ENCODE data around the gene WDR70.

The WDR70 gene

DNA sequence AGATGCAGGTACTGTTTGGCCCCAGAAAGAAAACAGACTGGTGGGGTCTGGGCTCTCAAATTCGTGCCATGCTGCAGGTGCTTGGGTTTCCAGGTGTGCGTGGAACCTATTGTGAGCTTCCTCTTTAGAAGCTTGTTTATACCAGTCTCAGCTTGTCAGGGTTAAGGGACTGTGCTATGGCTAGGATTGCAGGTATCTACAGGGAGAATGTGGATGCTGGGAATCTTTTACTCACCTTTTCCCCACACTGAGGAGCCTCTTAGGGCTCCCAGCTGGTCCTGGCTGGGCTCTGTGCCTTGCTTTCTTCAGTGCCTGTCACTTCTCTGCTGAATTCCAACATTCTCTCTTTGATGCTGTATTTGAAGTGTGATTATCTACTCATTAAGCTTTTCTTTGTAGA, 111.8 kb downstream of the WDR70 start:
- no peaks in the 10 kb centered on the region for H3K4me1 ChIP-seq (ENCODE audit: control insufficient read depth, insufficient read depth, low read length)

DNA sequence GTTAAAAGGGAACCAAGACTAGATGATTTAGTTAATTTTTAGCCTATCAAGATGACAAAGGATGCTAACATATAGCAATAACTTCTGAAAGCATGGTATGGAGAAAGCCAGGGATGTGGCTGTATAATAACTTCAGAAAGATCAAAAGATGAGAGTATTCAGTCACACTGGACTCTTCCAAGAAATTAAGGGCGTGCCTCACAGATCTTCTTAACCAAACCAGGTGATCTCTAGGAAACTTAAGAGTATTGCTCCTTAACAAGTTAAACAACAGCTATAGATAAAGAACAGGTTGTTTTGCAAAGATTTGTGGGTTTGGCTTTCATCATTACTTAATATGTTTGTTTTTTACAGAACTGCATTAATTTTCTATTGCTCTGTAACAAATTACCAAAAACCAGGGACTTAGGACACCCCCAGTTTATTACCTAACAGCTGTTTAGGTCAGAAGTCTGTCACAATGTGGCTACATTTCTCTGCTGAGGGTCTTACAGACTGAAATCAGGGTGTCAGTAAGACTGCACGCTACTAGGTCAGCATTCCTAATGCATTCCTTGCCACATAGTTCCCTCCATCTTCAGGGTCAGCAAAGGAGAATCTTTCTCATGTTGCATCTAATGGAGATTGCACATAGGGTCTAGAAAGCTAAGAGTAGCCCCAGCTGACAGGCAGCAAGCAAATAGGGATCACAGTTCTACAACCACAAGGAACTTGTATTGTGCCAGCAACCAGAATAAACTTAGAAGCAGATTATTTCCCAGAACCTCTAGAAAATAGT, 113.8 kb downstream of the WDR70 start:
- Histone ChIP-seq H3K27me3 (ENCODE audit: control insufficient read depth in 1 of 2, insufficient read depth in 2 of 2, low read length in 2 of 2) (no peaks in the 10 kb centered on the region), H3K9ac (ENCODE audit: low read length in 2 of 2) (no peak overlapping the region), H3K36me3 (ENCODE audit: control insufficient read depth in 2 of 2, insufficient read depth in 2 of 2, low read length in 2 of 2) (no peaks in the 10 kb centered on the region), H3K27ac (ENCODE audit: low read length) (no peak overlapping the region), H3K4me1 (ENCODE audit: control insufficient read depth, insufficient read depth, low read length) (no peaks in the 10 kb centered on the region), H3K9me3 (ENCODE audit: control insufficient read depth in 2 of 2, low read length in 2 of 2) (no peaks in the 10 kb centered on the region), H3K4me3 (ENCODE audit: low read length in 2 of 2) (no peak overlapping the region)

More for the DNA sequence above, 111.8 kb downstream of the WDR70 start:
- H3K27ac ChIP-seq (ENCODE audit: low read length), result no peak overlapping the region
- no peaks in the 10 kb centered on the region for H3K27me3 ChIP-seq (ENCODE audit: control insufficient read depth in 1 of 2, insufficient read depth in 2 of 2, low read length in 2 of 2)
- no peaks in the 10 kb centered on the region for H3K9me3 ChIP-seq (ENCODE audit: control insufficient read depth in 2 of 2, low read length in 2 of 2)
- no peak overlapping the region for H3K4me3 ChIP-seq (ENCODE audit: low read length in 2 of 2)
- H3K9ac ChIP-seq (ENCODE audit: low read length in 2 of 2), result no peak overlapping the region
- no peaks in the 10 kb centered on the region for H3K36me3 ChIP-seq (ENCODE audit: control insufficient read depth in 2 of 2, insufficient read depth in 2 of 2, low read length in 2 of 2)

DNA sequence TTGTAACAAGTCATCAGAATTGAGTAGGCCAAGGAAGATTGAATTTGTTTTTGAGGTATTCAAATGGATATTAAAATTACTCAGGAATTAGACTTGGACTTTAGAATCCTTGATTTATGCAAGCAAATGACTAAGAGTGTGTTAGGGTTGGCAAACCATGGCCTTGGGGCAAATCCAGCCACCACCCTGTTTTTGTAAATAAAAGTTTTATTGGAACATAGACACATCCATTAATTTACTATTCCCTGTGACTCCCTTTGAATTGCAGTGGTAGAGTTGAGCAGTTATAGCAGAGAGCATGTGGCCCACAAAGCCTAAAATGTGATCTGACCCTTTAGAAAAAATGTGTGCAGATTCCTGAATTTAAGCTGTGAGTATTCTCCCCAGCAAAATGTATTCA, 115.6 kb downstream of the WDR70 start:
- Histone ChIP-seq H3K27me3 (ENCODE audit: control insufficient read depth in 1 of 2, insufficient read depth in 2 of 2, low read length in 2 of 2) (no peaks in the 10 kb centered on the region), H3K4me1 (ENCODE audit: control insufficient read depth, insufficient read depth, low read length) (no peaks in the 10 kb centered on the region), H3K36me3 (ENCODE audit: control insufficient read depth in 2 of 2, insufficient read depth in 2 of 2, low read length in 2 of 2) (no peaks in the 10 kb centered on the region), H3K9ac (ENCODE audit: low read length in 2 of 2) (no peak overlapping the region), H3K27ac (ENCODE audit: low read length) (no peak overlapping the region), H3K4me3 (ENCODE audit: low read length in 2 of 2) (no peak overlapping the region), H3K9me3 (ENCODE audit: control insufficient read depth in 2 of 2, low read length in 2 of 2) (no peaks in the 10 kb centered on the region)

DNA sequence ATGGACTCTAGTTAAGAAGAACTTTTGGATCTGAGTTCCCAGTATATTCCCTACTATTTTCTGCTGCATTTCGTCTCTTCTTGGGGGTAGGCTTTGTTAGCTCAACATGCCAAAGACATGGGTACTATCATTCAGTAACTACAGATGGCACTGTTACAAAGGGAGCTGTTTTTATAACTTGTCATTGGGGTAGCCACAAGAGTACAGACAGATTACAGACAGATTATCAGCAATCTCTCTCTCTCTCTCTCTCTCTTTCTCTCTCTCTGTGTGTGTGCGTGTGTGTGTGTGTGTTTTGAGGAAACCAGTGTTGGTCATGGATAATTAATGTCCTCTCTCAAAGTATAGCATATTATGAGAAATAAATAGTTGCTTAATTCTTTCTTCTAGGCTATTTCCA, 116.1 kb downstream of the WDR70 start:
- Histone ChIP-seq H3K27me3 (ENCODE audit: control insufficient read depth in 1 of 2, insufficient read depth in 2 of 2, low read length in 2 of 2) (no peaks in the 10 kb centered on the region), H3K4me1 (ENCODE audit: control insufficient read depth, insufficient read depth, low read length) (no peaks in the 10 kb centered on the region), H3K27ac (ENCODE audit: low read length) (no peak overlapping the region), H3K36me3 (ENCODE audit: control insufficient read depth in 2 of 2, insufficient read depth in 2 of 2, low read length in 2 of 2) (no peaks in the 10 kb centered on the region), H3K9ac (ENCODE audit: low read length in 2 of 2) (no peak overlapping the region), H3K9me3 (ENCODE audit: control insufficient read depth in 2 of 2, low read length in 2 of 2) (no peaks in the 10 kb centered on the region), H3K4me3 (ENCODE audit: low read length in 2 of 2) (no peak overlapping the region)

GRCh38 chr5:37495668-37496347, 116.7 kb downstream of the WDR70 start:
- Histone ChIP-seq H3K4me3 (ENCODE audit: low read length in 2 of 2) (no peak overlapping the region), H3K36me3 (ENCODE audit: control insufficient read depth in 2 of 2, insufficient read depth in 2 of 2, low read length in 2 of 2) (no peaks in the 10 kb centered on the region), H3K27ac (ENCODE audit: low read length) (no peak overlapping the region), H3K9ac (ENCODE audit: low read length in 2 of 2) (no peak overlapping the region), H3K27me3 (ENCODE audit: control insufficient read depth in 1 of 2, insufficient read depth in 2 of 2, low read length in 2 of 2) (no peaks in the 10 kb centered on the region), H3K4me1 (ENCODE audit: control insufficient read depth, insufficient read depth, low read length) (no peaks in the 10 kb centered on the region), H3K9me3 (ENCODE audit: control insufficient read depth in 2 of 2, low read length in 2 of 2) (no peaks in the 10 kb centered on the region)

DNA sequence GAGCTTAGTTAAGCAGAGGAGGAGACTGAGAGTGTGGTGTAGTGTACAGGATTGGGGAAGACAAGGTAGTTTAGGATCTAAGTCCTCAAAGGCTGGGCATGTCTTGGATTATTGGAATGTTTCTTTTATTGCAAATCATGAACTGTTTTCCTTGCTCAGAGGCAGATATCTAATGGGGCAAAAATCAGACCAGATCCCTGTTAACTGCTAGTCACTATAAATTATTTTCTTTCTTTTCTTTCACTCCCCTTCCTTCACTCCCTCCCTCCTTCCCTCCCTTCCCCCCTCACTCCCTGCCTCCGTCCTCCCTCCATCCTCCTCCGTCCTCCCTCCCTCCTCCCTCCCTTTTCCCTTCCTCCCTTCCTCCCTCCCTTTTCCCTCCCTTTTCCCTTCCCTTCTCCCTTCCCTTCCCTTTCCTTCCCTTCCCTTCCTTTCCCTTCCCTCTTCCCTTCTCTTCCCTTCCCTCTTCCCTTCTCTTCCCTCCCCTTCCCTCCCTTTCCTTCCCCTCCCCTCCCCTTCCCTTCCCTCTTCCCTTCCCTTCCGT, 117.9 kb downstream of the WDR70 start:
- Histone ChIP-seq H3K9me3 (ENCODE audit: control insufficient read depth in 2 of 2, low read length in 2 of 2) (no peaks in the 10 kb centered on the region), H3K4me1 (ENCODE audit: control insufficient read depth, insufficient read depth, low read length) (no peaks in the 10 kb centered on the region), H3K4me3 (ENCODE audit: low read length in 2 of 2) (no peak overlapping the region), H3K36me3 (ENCODE audit: control insufficient read depth in 2 of 2, insufficient read depth in 2 of 2, low read length in 2 of 2) (no peaks in the 10 kb centered on the region), H3K9ac (ENCODE audit: low read length in 2 of 2) (no peak overlapping the region), H3K27me3 (ENCODE audit: control insufficient read depth in 1 of 2, insufficient read depth in 2 of 2, low read length in 2 of 2) (no peaks in the 10 kb centered on the region), H3K27ac (ENCODE audit: low read length) (no peak overlapping the region)

- Histone ChIP-seq H3K4me3 (ENCODE audit: low read length in 2 of 2) (no peak overlapping the region), H3K27me3 (ENCODE audit: control insufficient read depth in 1 of 2, insufficient read depth in 2 of 2, low read length in 2 of 2) (no peaks in the 10 kb centered on the region), H3K4me1 (ENCODE audit: control insufficient read depth, insufficient read depth, low read length) (no peaks in the 10 kb centered on the region), H3K9ac (ENCODE audit: low read length in 2 of 2) (no peak overlapping the region), H3K27ac (ENCODE audit: low read length) (no peak overlapping the region), H3K36me3 (ENCODE audit: control insufficient read depth in 2 of 2, insufficient read depth in 2 of 2, low read length in 2 of 2) (no peaks in the 10 kb centered on the region), H3K9me3 (ENCODE audit: control insufficient read depth in 2 of 2, low read length in 2 of 2) (no peaks in the 10 kb centered on the region)
Measured at GRCh38 chr5:37501152-37501551, 122.0 kb downstream of the WDR70 start.

DNA sequence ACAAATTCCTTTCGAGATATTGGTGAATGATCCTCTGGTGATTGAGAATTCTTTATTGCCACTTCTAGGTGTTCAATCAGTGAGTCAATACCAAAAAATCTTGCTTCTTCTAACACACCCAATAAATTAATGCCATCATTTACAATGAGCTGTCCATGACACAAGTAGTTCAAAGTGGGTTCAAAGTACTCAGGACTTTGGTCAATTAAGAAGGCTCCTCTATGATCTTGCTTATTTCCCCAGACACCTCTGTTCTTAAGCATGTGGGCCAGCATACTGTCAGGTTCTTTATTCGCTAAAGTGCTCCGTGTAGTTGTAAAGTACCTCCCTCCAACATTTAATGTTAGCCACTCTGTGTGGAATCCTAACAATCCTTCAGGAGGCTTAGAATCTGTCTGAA, 127.1 kb downstream of the WDR70 start:
- Histone ChIP-seq H3K36me3 (ENCODE audit: control insufficient read depth in 2 of 2, insufficient read depth in 2 of 2, low read length in 2 of 2) (no peaks in the 10 kb centered on the region), H3K9me3 (ENCODE audit: control insufficient read depth in 2 of 2, low read length in 2 of 2) (no peaks in the 10 kb centered on the region), H3K4me3 (ENCODE audit: low read length in 2 of 2) (no peak overlapping the region), H3K9ac (ENCODE audit: low read length in 2 of 2) (no peak overlapping the region), H3K4me1 (ENCODE audit: control insufficient read depth, insufficient read depth, low read length) (no peaks in the 10 kb centered on the region), H3K27me3 (ENCODE audit: control insufficient read depth in 1 of 2, insufficient read depth in 2 of 2, low read length in 2 of 2) (no peaks in the 10 kb centered on the region), H3K27ac (ENCODE audit: low read length) (no peak overlapping the region)

DNA sequence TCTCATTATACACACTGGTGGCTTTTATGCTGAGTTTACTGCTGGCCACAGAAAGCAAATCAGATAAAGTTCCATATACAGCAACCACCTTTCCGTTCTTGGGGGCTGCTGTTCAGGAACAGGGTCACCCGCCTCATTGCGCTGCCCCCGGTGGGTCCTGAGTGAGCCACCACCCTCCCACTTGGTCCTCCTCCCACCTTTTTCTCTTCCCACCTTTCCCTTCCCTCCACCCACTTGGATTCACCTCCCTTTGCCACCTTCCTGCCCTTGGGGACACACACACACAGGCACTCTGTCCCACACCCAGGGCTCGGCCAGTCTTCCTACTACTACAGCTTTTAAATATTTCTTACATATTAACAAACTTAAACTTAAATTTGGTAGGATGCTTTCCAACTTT, 127.6 kb downstream of the WDR70 start:
- Histone ChIP-seq H3K9ac (ENCODE audit: low read length in 2 of 2) (no peak overlapping the region), H3K27ac (ENCODE audit: low read length) (no peak overlapping the region), H3K4me3 (ENCODE audit: low read length in 2 of 2) (no peak overlapping the region), H3K4me1 (ENCODE audit: control insufficient read depth, insufficient read depth, low read length) (no peaks in the 10 kb centered on the region), H3K36me3 (ENCODE audit: control insufficient read depth in 2 of 2, insufficient read depth in 2 of 2, low read length in 2 of 2) (no peaks in the 10 kb centered on the region), H3K27me3 (ENCODE audit: control insufficient read depth in 1 of 2, insufficient read depth in 2 of 2, low read length in 2 of 2) (no peaks in the 10 kb centered on the region), H3K9me3 (ENCODE audit: control insufficient read depth in 2 of 2, low read length in 2 of 2) (no peaks in the 10 kb centered on the region)

- no peaks in the 10 kb centered on the region for H3K9me3 ChIP-seq (ENCODE audit: control insufficient read depth in 2 of 2, low read length in 2 of 2)
Measured at GRCh38 chr5:37511646-37512045, 132.5 kb downstream of the WDR70 start.

GRCh38 chr5:37514946-37515345, 135.8 kb downstream of the WDR70 start:
- H3K9ac ChIP-seq (ENCODE audit: low read length in 2 of 2), result no peak overlapping the region
- no peak overlapping the region for H3K4me3 ChIP-seq (ENCODE audit: low read length in 2 of 2)
- no peaks in the 10 kb centered on the region for H3K9me3 ChIP-seq (ENCODE audit: control insufficient read depth in 2 of 2, low read length in 2 of 2)
- H3K4me1 ChIP-seq (ENCODE audit: control insufficient read depth, insufficient read depth, low read length), result no peaks in the 10 kb centered on the region
- no peak overlapping the region for H3K27ac ChIP-seq (ENCODE audit: low read length)
- H3K36me3 ChIP-seq (ENCODE audit: control insufficient read depth in 2 of 2, insufficient read depth in 2 of 2, low read length in 2 of 2), result no peaks in the 10 kb centered on the region
- H3K27me3 ChIP-seq (ENCODE audit: control insufficient read depth in 1 of 2, insufficient read depth in 2 of 2, low read length in 2 of 2), result no peaks in the 10 kb centered on the region

More at GRCh38 chr5:37511646-37512045, 132.5 kb downstream of the WDR70 start:
- H3K4me3 ChIP-seq (ENCODE audit: low read length in 2 of 2), result no peak overlapping the region
- no peaks in the 10 kb centered on the region for H3K36me3 ChIP-seq (ENCODE audit: control insufficient read depth in 2 of 2, insufficient read depth in 2 of 2, low read length in 2 of 2)
- H3K27me3 ChIP-seq (ENCODE audit: control insufficient read depth in 1 of 2, insufficient read depth in 2 of 2, low read length in 2 of 2), result no peaks in the 10 kb centered on the region
- H3K4me1 ChIP-seq (ENCODE audit: control insufficient read depth, insufficient read depth, low read length), result no peaks in the 10 kb centered on the region
- H3K9ac ChIP-seq (ENCODE audit: low read length in 2 of 2), result no peak overlapping the region
- H3K27ac ChIP-seq (ENCODE audit: low read length), result no peak overlapping the region
